SU-DHL-6 (cell line): ENCODE measurements around the gene AKNA.

Source experiments
- H2AFZ ChIP-seq: fragments of 200-600 bp; sonication (generic); 2 replicates; pipeline ENCODE4 v1.6.1; 2014; ENCODE audit warnings: low read depth, mild to moderate bottlenecking, moderate library complexity, mixed read lengths, antibody characterized with exemption, low read length; ENCODE audit not compliant: severe bottlenecking
- H3F3A ChIP-seq: fragments of 200-600 bp; shearing (Covaris generic); 2 replicates; pipeline ENCODE4 v1.6.0; 2016; ENCODE audit warnings: antibody characterized with exemption, mild to moderate bottlenecking; ENCODE audit not compliant: insufficient read depth
- H3K27ac ChIP-seq: fragments of 200-600 bp; sonication (generic); 2 replicates; pipeline ENCODE4 v1.5.1; 2016; ENCODE audit warnings: low read depth, mild to moderate bottlenecking, low read length, moderate library complexity, mixed read lengths
- H3K27me3 ChIP-seq: fragments of 200-600 bp; sonication (generic), shearing (Covaris generic); 2 replicates; pipeline ENCODE4 v1.6.0; 2014; ENCODE audit warnings: mild to moderate bottlenecking, low read length
- H3K36me3 ChIP-seq: fragments of 200-600 bp; sonication (generic); 2 replicates; pipeline ENCODE4 v1.6.1; 2014; ENCODE audit warnings: mild to moderate bottlenecking, low read length, mixed read lengths
- H3K4me2 ChIP-seq: fragments of 300-600, 200-600 bp; shearing (Covaris generic), sonication (generic); 2 replicates; pipeline ENCODE4 v1.6.0; 2014; ENCODE audit warnings: low read length, low read depth, mild to moderate bottlenecking; ENCODE audit not compliant: poor library complexity, severe bottlenecking
- H3K4me3 ChIP-seq: fragments of 200-600 bp; sonication (generic); 2 replicates; pipeline ENCODE4 v1.5.1; 2014; ENCODE audit warnings: antibody characterized with exemption, low read length, mild to moderate bottlenecking, mixed read lengths; ENCODE audit not compliant: insufficient read depth, poor library complexity, severe bottlenecking
- H3K79me2 ChIP-seq: fragments of 200-600 bp; sonication (generic); 2 replicates; pipeline ENCODE4 v1.6.1; 2014; ENCODE audit warnings: mild to moderate bottlenecking, low read length, moderate library complexity; ENCODE audit not compliant: insufficient read depth
- H3K9ac ChIP-seq: fragments of 200-600 bp; sonication (generic); 2 replicates; pipeline ENCODE4 v1.7.0; 2014; ENCODE audit warnings: mild to moderate bottlenecking, low read length
- H3K9me2 ChIP-seq: fragments of 200-600 bp; sonication (generic); replicated peaks from 2 replicates; pipeline ENCODE4 v1.6.1; 2014; ENCODE audit warnings: low read length; ENCODE audit not compliant: insufficient read depth
- H3K9me3 ChIP-seq: fragments of 200-600 bp; sonication (generic); 2 replicates; pipeline ENCODE4 v1.6.1; 2014; ENCODE audit warnings: low read length, mixed read lengths; ENCODE audit not compliant: insufficient read depth
- H4K20me1 ChIP-seq: fragments of 200-600 bp; sonication (generic); 2 replicates; pipeline ENCODE4 v1.6.1; 2014; ENCODE audit warnings: low read depth, mild to moderate bottlenecking, antibody characterized with exemption, low read length, moderate library complexity, mixed read lengths
- CTCF ChIP-seq: fragments of 200-600 bp; sonication (generic); IDR thresholded peaks from one replicate; pipeline ENCODE4 v1.5.1; 2017; ENCODE audit warnings: antibody characterized with exemption, mild to moderate bottlenecking, low read length, moderate library complexity; ENCODE audit not compliant: insufficient read depth, poor library complexity, severe bottlenecking
- EZH2phosphoT487 ChIP-seq: fragments of 200-600 bp; sonication (generic), shearing (Covaris generic); conservative IDR thresholded peaks from 2 replicates; pipeline ENCODE4 v1.6.1; 2018; ENCODE audit warnings: mild to moderate bottlenecking, antibody characterized with exemption, low read length, moderate library complexity, mixed read lengths

AKNA gene

DNA sequence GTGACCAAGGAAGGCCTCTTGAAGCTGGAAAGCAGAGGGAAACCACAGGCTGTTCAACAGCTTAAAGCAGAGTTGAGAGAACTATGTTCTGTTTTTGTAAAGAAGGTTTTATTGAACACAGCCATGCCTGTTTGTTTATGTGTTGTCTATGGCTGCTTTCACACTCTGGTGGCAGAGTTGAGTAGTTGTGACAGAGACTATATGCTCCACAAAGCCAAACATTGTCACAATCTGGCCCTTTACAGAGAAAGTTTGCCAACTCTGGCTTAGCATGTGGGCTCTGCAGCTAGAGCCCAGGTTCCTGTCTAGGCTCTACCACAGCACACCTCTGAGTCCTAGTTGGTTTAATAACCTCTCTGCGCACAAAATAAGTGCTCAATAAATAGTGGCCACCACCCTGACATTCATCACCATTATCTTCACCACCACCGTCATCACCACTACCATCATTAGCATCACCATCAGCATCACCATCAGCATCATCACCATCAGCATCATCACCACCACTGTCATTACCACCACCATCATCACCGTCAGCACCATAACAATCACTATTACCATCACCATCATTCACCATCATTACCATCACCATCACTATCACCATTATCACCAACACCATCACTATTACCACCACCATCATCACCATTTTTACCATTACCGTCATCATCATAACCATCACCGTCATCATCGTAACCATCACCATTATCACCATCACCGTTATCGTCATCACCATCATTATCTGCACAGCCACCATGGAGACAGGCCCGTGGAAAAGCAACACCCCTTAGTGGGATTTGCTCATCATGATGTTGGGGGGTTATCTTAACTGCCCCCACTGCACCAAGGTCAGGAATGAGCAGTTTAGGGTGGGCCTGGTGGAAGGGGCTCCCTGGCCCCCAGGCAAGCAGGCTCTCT is 18.3 kb downstream of the AKNA start:
- Histone ChIP-seq H3K4me3 (no peak overlapping the region), H3K9ac (no peak overlapping the region), H4K20me1 (no peaks in the 10 kb centered on the region), H3K4me2 (no peak overlapping the region), H3K79me2 (peaks cover 11% of the 10 kb centered on the region; the same call in 1 of the 2 replicates), H3K9me2 (no peaks in the 10 kb centered on the region), H3K36me3 (peaks cover 10% of the 10 kb centered on the region), H3K27ac (peak overlapping the region; percentile 98), H3K9me3 (no peaks in the 10 kb centered on the region), H2AFZ (no peak overlapping the region), H3K27me3 (no peaks in the 10 kb centered on the region), H3F3A (peaks cover 53% of the 10 kb centered on the region)
- TF ChIP-seq CTCF, result no peak
- TF ChIP-seq EZH2phosphoT487, result no peak

GRCh38 chr9:114367772-114368569 is 19.8 kb downstream of the AKNA start:
- Histone ChIP-seq H3K4me2 (peak overlapping the region; percentile 75), H3K9ac (peak overlapping the region; percentile 54), H3F3A (peaks cover 40% of the 10 kb centered on the region), H3K36me3 (peaks cover 10% of the 10 kb centered on the region), H4K20me1 (no peaks in the 10 kb centered on the region), H3K27ac (peak overlapping the region; percentile 98), H3K27me3 (no peaks in the 10 kb centered on the region), H3K4me3 (no peak overlapping the region), H3K9me3 (no peaks in the 10 kb centered on the region), H3K79me2 (peaks cover 11% of the 10 kb centered on the region; the same call in 1 of the 2 replicates), H3K9me2 (no peaks in the 10 kb centered on the region), H2AFZ (no peak overlapping the region)
- TF ChIP-seq EZH2phosphoT487 (no peak), CTCF (no peak)

- no peaks in the 10 kb centered on the region for H4K20me1 ChIP-seq
- H3K4me3 ChIP-seq, result peak overlapping the region; percentile 19
- TF ChIP-seq CTCF (no peak), EZH2phosphoT487 (no peak)
- H3K27me3 ChIP-seq, result no peaks in the 10 kb centered on the region
- peaks cover 15% of the 10 kb centered on the region for H3K36me3 ChIP-seq
- peaks cover 36% of the 10 kb centered on the region for H3F3A ChIP-seq
- no peaks in the 10 kb centered on the region for H3K9me3 ChIP-seq
- H3K4me2 ChIP-seq, result peak overlapping the region; percentile 75
- H3K9me2 ChIP-seq, result no peaks in the 10 kb centered on the region
- H3K27ac ChIP-seq, result peak overlapping the region; percentile 98
- no peak overlapping the region for H2AFZ ChIP-seq
- H3K79me2 ChIP-seq, result peaks cover 11% of the 10 kb centered on the region; the same call in 1 of the 2 replicates
- peak overlapping the region; percentile 54 for H3K9ac ChIP-seq
Observed at GRCh38 chr9:114367366-114367765, 20.4 kb downstream of the AKNA start.
